ENCODE data around the gene OSBPL10.

Gene OSBPL10

DNA sequence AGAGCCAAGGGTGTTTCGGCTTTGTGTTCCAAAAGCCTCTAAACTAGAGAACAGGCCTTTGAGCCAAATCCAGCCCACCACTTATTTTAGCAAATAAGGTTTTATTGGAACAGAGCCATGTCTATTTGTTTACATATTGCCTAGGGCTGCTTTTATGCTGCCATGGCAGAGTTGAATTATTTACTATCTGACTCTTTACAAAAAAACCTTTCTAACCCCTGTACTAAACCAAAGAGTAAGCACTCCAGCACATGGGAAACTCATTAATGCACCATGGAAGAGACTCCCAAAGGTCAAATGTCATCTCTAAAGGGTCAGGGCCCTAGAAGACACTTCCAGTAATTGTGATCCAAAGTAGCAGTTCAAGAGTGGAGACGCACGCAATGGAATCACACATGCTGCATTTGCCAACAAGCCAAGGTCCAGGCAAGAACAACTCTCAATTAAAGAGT is 22.3 kb downstream of the OSBPL10 start:
- H3K4me3 ChIP-seq (ENCODE audit: low read length), result no peak overlapping the region
- no peak for TF ChIP-seq ZNF274 (IDR thresholded peaks at IDR 0.05; ENCODE audit: low read depth, low read length)

DNA sequence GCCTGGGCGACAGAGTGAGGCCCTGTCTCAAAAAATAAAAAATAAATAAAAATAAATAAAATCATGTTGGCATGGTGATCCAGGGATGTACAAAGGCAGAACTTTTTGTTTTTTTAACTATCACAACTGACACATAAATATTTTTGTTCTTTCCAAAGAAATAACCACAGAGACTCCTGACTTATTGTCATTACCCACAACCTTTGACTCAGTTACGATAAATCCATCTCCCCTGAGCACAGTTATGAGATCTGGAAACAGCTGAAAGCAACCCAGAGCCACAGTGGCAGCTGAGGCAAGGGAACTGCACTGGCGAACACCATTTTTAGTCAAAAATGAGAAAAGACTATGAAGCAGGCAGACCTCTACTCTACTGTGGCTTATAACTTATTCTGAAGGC is 24.0 kb downstream of the OSBPL10 start:
- TF ChIP-seq ZNF274 (IDR thresholded peaks at IDR 0.05; ENCODE audit: low read depth, low read length), result no peak
- H3K4me3 ChIP-seq (ENCODE audit: low read length), result no peak overlapping the region

DNA sequence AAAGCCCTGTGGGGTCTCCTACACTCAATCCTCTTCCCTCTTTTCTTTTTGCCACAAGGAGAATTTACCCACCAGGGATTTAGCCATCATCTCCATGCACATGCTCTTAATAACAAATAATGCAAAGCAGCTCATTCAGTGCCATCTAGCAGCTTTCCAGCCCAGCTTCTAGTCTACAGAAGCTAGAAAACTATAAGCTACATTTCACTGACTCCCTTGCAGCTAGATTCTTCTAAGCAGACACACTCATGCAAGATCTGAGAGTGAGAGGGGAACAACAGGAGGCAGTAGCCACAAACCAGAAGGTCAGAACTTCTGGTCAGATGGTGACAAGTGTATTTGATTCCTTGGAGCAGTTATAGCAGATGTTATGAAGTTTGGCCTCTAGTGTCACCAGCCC is 25.5 kb downstream of the OSBPL10 start:
- no peak for TF ChIP-seq ZNF274 (IDR thresholded peaks at IDR 0.05; ENCODE audit: low read depth, low read length)
- no peak overlapping the region for H3K4me3 ChIP-seq (ENCODE audit: low read length)

DNA sequence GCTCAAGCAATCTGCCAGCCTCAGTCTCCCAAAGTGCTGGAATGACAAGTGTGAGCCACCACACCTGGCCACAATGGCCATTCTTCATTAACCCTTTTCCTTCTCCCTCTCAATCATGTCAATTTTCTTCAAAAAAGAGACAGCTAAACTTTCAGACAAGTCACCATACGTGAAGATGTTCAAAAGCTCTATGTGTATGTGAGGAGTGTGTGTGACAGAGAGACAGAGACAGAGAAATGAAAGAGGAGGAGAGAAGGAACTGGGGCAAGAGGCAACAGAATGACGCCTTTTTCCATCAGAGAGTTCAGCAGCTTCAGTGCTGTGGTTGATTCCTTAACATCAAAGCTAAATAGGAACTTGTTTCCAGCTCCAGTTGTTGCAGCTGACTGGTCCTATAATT is 27.4 kb downstream of the OSBPL10 start:
- H3K4me3 ChIP-seq (ENCODE audit: low read length), result no peak overlapping the region
- no peak for TF ChIP-seq ZNF274 (IDR thresholded peaks at IDR 0.05; ENCODE audit: low read depth, low read length)

DNA sequence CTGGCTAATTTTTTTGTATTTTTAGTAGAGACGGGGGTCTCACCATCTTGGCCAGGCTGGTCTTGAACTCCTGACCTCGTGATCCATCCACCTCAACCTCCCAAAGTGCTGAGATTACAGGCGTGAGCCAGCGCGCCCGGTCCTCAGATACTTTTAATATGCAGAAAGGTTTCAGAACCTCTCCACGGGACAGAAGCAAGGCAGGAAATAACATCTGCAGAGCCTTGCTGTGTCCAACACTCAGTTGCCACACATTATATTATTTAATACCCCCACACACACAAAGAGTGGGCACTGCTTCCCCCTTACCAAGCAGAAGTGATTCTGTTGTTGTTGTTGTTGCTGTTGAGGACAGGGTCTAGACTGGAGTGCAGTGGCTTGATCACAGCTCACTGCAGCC is 28.0 kb downstream of the OSBPL10 start:
- no peak for TF ChIP-seq ZNF274 (IDR thresholded peaks at IDR 0.05; ENCODE audit: low read depth, low read length)
- H3K4me3 ChIP-seq (ENCODE audit: low read length), result no peak overlapping the region

DNA sequence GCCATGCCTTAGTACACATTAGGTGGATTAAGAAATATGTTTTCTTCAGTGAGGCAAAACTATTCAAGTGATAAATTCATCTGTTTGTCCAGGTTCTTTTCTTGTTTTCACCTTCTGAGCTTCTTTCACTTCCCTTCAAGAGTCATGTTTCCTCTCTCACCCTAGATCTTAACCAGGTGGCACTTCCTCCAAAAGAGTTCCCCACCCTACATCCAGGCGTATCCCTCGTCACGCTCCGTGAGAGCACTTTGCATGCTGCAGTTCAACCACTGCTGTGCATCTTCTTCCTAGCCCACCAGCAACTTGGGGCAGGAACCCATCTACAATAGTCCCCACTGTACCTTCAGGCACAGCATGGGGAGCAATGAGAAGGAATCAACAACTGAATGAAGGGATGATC is 28.9 kb downstream of the OSBPL10 start:
- TF ChIP-seq ZNF274 (IDR thresholded peaks at IDR 0.05; ENCODE audit: low read depth, low read length), result no peak
- no peak overlapping the region for H3K4me3 ChIP-seq (ENCODE audit: low read length)

DNA sequence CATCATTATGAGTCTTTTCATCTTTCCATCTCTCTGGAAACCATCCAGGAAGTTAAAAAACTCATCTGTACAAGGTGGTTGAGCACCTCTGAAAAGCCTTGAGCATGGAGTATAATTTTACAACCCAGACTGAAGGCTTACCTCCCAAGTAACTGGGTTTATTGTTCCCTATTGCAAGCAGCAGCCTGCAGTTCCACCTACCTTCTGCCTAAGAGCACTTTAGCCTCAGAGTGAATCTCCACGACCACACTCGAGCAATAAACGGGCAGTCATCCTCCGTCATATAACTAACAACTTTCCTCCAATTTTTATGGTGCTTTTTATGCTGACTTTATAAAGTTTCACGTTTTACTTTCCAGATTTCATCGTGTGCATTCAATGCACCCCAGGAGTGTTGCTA is 32.8 kb downstream of the OSBPL10 start:
- no peak overlapping the region for H3K4me3 ChIP-seq (ENCODE audit: low read length)
- no peak for TF ChIP-seq ZNF274 (IDR thresholded peaks at IDR 0.05; ENCODE audit: low read depth, low read length)

DNA sequence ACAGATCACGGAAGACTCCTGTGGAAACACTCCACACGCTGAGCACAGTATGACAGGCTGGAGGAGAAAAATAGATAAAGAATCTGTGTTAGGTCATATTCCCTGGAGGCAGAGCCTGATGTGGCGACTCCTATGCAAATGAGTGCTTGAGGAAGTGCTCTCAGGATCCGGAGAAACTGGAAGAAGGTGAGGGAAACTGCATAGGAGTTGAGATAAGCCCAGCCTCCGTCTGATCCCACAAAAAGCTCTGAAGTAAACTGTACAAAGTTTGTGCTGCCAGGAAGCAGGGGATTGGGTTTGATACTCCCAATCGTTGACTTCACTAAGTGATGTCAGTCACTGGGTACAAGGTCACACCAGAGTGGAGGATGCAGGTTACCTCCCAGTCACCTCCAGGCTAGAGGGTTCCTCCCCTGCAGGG is 33.4 kb downstream of the OSBPL10 start:
- no peak overlapping the region for H3K4me3 ChIP-seq (ENCODE audit: low read length)

DNA sequence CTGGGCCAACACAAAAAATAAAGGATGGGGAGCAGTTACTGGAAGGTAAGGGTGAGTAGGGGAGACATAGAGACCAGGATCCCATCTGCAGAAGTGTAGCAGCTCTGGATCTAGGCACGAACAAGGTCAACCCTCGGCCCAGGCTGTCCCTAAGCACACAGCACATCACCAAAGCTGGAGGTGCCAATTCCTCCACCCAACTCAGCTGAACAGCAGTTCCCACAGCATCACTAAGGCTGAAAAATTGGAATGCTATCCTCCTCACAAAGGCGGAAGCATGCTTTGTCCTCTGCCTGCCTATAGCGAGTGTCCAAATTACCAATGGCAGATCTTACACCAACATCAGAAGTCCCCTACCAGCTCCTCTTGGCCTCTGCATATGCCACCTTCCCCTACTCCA is 33.9 kb downstream of the OSBPL10 start:
- TF ChIP-seq ZNF274 (IDR thresholded peaks at IDR 0.05; ENCODE audit: low read depth, low read length), result no peak
- no peak overlapping the region for H3K4me3 ChIP-seq (ENCODE audit: low read length)

More for the DNA sequence above, 33.4 kb downstream of the OSBPL10 start:
- TF ChIP-seq ZNF274 (IDR thresholded peaks at IDR 0.05; ENCODE audit: low read depth, low read length), result no peak

DNA sequence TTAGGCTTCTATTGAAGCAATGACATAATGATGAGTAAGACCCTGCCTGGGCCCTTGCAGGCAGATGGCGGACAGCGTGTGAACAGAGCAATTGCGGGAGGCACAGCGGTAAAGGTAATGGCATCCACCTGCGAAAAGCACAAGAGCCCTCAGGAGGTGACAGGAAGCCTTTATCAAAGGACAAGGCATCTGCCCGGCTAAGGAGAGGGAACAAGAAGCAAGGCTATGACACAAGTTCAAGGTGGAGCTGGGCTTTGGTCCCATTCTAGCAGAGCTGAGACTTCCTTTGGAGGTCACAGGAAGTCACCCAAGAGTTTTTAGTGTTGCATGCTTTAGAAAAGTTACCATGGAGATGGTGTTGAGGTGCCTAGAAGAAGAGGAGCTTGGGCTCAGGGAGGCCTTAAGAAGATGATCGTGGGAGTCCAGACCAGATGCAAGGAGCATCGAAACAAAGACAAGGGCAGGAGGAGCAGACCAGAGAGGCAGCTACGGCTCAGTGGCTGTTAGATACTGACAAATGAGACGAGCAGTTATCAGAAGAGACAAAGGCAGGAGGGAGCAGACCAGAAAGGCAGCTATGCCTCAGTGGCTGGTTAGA is 34.5 kb downstream of the OSBPL10 start:
- no peak for TF ChIP-seq ZNF274 (IDR thresholded peaks at IDR 0.05; ENCODE audit: low read depth, low read length)
- no peak overlapping the region for H3K4me3 ChIP-seq (ENCODE audit: low read length)

DNA sequence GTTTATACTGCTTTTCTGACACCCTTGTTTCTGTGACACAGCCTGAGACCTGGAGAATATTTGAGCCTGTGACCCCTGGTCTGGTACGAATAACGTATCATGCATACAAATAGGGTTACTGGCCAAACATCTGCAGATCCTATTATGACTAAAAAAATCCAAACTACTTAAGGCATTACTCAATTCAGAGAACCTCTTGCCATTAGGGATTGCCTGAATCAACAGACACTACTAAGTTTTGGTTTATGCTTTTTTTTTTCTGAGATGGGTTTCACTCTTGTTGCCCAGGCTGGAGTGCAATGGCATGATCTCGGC is 35.4 kb downstream of the OSBPL10 start:
- H3K4me3 ChIP-seq (ENCODE audit: low read length), result no peak overlapping the region
- no peak for TF ChIP-seq ZNF274 (IDR thresholded peaks at IDR 0.05; ENCODE audit: low read depth, low read length)

DNA sequence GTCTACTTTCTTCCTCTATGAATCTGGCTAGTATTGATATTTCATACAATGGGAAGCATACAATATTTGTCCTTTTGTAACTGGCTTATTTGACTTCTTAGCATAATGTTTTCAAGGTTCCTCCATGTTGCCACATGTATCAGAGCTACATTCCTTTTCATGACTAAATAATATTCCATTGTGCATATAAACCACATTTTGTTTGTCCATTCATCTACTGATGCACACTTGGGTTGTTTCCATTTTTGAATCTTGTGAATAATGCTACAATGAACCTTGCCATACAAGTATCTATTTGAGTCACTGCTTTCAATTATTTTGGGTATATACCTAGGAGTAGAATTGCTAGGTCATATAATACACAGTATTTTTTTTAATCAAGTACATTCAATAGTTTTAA is 38.0 kb downstream of the OSBPL10 start:
- TF ChIP-seq ZNF274 (IDR thresholded peaks at IDR 0.05; ENCODE audit: low read depth, low read length), result no peak
- H3K4me3 ChIP-seq (ENCODE audit: low read length), result no peak overlapping the region

DNA sequence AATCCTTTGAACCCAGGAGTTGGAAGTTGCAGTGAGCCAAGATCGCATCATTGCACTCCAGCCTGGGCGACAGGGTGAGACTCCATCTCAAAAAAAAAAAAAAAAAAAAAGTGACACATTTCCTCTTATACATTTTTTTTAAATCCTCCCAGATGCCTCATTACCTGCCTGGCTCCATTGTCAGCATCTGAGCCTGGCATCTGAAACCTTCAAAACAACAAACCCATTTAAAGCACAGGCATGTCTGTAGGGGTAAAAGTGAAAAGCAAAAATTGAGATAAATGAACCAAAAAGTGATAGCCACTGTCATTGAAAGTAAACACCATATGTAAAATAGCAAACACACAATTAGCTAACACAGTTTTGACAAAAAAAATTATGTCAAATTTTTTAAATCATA is 38.6 kb downstream of the OSBPL10 start:
- TF ChIP-seq ZNF274 (IDR thresholded peaks at IDR 0.05; ENCODE audit: low read depth, low read length), result no peak
- no peak overlapping the region for H3K4me3 ChIP-seq (ENCODE audit: low read length)

DNA sequence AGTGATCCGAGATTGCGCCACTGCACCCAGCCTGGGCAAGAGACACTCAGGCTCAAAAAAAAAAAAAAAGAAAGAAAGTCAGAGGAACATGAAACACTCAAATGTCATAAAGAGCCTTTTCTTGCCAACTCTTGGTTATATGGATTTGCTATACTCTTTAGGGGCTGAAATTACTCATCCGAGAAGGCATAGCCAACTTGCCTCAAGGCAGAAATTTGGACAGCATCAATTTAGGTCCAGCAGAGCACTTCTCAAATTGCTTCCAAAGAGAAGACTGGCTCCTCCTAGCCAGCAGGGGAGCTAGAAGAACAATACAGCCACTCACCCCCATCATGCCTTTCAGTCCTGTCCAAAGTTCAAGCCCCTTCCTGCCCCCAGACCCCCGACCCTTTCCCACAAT is 43.8 kb downstream of the OSBPL10 start:
- no peak for TF ChIP-seq ZNF274 (IDR thresholded peaks at IDR 0.05; ENCODE audit: low read depth, low read length)
- no peak overlapping the region for H3K4me3 ChIP-seq (ENCODE audit: low read length)

DNA sequence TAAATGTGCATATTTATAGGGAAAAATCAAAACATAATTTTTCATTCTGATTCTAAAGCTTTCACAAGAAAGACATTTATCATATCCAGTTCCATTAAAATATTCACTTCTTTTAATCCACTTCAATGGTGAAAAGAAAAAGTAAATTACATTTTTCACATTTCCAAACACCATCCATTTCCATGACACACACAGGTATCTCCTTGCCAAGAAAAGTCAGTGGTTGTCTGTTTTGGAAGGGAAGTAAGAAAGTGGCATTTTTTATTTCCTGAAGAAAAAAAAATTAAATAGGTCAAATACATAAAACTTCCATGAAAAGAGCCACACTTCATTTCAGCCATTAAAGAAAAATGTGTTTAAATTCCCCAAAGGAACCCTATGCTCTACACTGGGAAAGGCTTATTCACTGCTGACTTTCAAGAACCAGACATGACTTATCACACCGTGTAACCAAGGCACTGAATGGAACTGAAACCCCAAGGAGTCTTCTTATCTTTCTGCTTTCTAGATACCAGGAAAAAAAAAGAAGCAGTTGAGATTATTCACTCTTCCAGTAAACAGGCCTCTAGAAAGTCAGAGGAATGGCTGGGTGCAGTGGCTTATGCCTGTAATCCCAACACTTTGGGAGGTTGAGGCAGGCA is 44.5 kb downstream of the OSBPL10 start:
- no peak for TF ChIP-seq ZNF274 (IDR thresholded peaks at IDR 0.05; ENCODE audit: low read depth, low read length)

DNA sequence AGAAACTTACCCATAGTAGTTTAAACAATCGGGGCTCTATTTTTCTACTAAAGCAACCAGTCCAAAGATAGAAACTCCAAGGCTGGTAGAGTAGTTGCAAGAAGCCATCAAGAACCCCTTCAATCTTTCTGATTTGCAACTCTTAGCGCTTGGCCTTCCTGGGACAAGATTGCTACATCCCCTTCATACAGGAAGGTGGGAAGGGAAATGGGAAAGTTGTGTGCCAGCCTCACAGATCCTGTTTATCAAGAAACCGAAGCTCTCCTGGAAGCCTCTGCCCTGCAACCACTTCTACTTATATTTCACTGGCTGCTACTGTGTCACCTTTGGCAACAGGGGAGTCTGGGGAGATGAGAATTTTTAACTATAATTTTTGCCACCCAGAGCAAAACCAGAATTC is 46.2 kb downstream of the OSBPL10 start:
- no peak for TF ChIP-seq ZNF274 (IDR thresholded peaks at IDR 0.05; ENCODE audit: low read depth, low read length)
- H3K4me3 ChIP-seq (ENCODE audit: low read length), result no peak overlapping the region

More for the DNA sequence above, 44.5 kb downstream of the OSBPL10 start:
- no peak overlapping the region for H3K4me3 ChIP-seq (ENCODE audit: low read length)
